ENCODE results near the gene PHACTR4. TPM values are rescaled to one million over a fixed set of nuclear protein-coding genes. Genes with fewer than 3 reads are reported as not detected.
A peak's percentile ranks its signal among the peaks of the same experiment; 100 is the strongest.

The PHACTR4 gene
- total and polyA plus RNA-seq, 9 of the 15 experiments (the other 6 are each of a cell fraction or from before 2014, with no cell fraction given): 6.4 to 43.6 (median 14.2) TPM

- no peak for TF ChIP-seq POU5F1 (IDR thresholded peaks at IDR 0.05; ENCODE audit: borderline replicate concordance, low read depth, low read length, partially characterized antibody)
- TF ChIP-seq RCOR1 (IDR thresholded peaks at IDR 0.05; ENCODE audit: borderline replicate concordance in 1 of 2, low read depth in 2 of 2, low read length in 2 of 2): peak in 1 of 2 experiments; percentile 39; a peak in 2 of 4 replicates
- no peak for TF ChIP-seq ZNF699 (CRISPR knock-in tag; IDR thresholded peaks at IDR 0.05; ENCODE audit: insufficient replicate concordance)
- TF ChIP-seq ZNF384 (IDR thresholded peaks at IDR 0.05; ENCODE audit: low read depth, low read length): peak; percentile 73
- no peak for TF ChIP-seq TBL1XR1 (IDR thresholded peaks at IDR 0.05; ENCODE audit: low read length in 2 of 2)
- no peak for TF ChIP-seq ZBTB26 (CRISPR knock-in tag; IDR thresholded peaks at IDR 0.05)
- TF ChIP-seq CHAMP1 (IDR thresholded peaks at IDR 0.05): no peak
- TF ChIP-seq MTF1 (CRISPR knock-in tag; IDR thresholded peaks at IDR 0.05; ENCODE audit: borderline replicate concordance): no peak
- no peak for TF ChIP-seq ZNF561 (CRISPR knock-in tag; conservative IDR thresholded peaks at IDR 0.05)
- no peak for TF ChIP-seq SP1 (CRISPR knock-in tag; IDR thresholded peaks at IDR 0.05)
- TF ChIP-seq ZNF324 (CRISPR knock-in tag; IDR thresholded peaks at IDR 0.05): no peak
- no peak for TF ChIP-seq CTBP1 (IDR thresholded peaks at IDR 0.05; ENCODE audit: borderline replicate concordance)
- 0 out of 6 replicates have a peak, but pooled peaks of 1 of the 3 experiments have one; percentile 31 for TF ChIP-seq CTCF (IDR thresholded peaks at IDR 0.05 in 2 of 3, conservative IDR thresholded peaks at IDR 0.05 in 1 of 3; ENCODE audit: insufficient read depth in 2 of 3, low read depth in 1 of 3, low read length in 3 of 3)
- no peak for TF ChIP-seq SMARCC2 (IDR thresholded peaks at IDR 0.05; ENCODE audit: low read depth)
- TF ChIP-seq SFPQ (IDR thresholded peaks at IDR 0.05; ENCODE audit: low read depth, low read length): no peak
- no peak for TF ChIP-seq U2AF1 (optimal IDR thresholded peaks at IDR 0.05; ENCODE audit: low read depth, low read length)
- no peak for TF ChIP-seq RBFOX2 (IDR thresholded peaks at IDR 0.05; ENCODE audit: low read depth, low read length)
- no peak for TF ChIP-seq PRMT5 (CRISPR knock-in tag; IDR thresholded peaks at IDR 0.05)
Observed at GRCh38 chr1:28370239-28371009, 884 bp downstream of the PHACTR4 start (continued).

All from K562 (cell line).